NCI-H1417 (cell line): ENCODE measurements around the gene ACAT2.
A peak's percentile ranks its signal among the peaks of the same experiment; 100 is the strongest.
"Not testable (repeated sequence)": the region's sequence is repeated elsewhere in the genome, so short reads cannot be mapped to it uniquely, and the experiment has no call there.

Source experiments
- DNase-seq, 3 experiments: peaks; one replicate each; lab custom pipeline; 2025; lab: John Stamatoyannopoulos, UW

Gene ACAT2

DNA sequence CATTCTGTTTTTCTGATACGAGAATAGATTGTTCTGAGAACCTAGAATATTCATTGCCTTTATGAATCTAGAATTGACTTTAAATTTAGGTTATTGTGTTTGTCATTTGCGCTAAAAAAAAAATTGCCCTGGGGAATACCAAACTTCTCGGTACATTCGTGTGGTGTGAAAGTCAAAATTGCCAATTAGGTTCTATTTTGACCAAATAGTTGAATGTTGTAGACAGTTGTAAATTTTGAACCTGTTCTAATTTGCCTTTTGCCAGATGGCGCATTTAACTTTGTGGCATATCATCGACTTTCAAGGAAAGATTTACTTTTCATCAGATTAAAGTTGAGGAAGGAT is 31.5 kb upstream of the ACAT2 start:
- no peak for DNase-seq

DNA sequence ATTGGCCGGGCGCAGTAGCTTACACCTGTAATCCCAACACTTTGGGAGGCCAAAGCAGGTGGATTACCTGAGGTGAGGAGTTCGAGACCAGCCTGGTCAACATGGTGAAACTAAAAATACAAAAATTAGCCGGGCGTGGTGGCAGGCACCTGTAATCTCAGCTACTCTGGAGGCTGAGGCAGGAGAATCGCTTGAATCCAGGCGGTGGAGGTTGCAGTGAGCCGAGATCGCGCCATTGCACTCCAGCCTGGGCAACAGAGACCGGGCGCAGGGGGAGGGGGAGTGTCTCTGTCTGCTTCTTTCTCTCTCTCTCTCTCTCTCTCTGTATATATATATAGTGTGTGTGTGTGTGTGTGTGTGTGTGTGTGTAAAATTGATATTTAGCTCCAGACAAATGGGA is 29.3 kb upstream of the ACAT2 start:
- not testable (repeated sequence) for DNase-seq

DNA sequence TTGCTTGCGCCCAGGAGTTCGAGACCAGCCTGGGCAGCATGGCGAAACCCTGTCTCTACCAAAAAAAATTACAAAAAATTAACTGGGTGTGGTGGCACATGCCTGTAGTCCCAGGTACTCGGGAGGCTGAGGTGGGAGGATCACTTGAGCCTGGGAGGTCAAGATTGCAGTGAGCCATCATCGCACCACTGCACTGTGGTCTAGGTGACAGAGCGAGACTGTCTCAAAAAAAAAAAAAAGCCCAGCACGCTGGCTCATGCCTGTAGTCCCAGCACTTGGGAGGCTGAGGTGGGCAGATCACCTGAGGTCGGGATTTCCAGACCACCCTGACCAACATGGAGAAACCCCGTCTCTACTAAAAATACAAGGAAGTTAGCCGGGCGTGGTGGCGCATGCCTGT is 28.4 kb upstream of the ACAT2 start:
- not testable (repeated sequence) for DNase-seq

DNA sequence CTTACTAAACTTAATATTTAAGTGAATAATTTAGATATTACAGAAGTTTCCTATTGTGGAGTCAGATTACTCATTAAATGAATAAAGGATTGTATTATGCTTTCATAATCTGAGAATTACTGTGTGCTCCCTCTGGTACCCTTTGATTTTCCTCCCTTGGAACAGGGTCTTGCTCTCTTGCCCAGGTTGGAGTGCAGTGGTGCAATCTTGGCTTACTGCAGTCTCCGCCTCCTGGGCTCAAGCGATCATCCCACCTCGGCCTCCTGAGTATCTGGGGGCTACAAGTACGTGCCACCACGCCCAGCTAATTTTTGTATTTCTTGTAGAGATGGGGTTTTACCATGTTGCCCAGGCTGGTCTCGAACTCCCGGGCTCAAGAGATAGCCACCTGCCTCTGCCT is 24.9 kb upstream of the ACAT2 start:
- DNase-seq = no peak

DNA sequence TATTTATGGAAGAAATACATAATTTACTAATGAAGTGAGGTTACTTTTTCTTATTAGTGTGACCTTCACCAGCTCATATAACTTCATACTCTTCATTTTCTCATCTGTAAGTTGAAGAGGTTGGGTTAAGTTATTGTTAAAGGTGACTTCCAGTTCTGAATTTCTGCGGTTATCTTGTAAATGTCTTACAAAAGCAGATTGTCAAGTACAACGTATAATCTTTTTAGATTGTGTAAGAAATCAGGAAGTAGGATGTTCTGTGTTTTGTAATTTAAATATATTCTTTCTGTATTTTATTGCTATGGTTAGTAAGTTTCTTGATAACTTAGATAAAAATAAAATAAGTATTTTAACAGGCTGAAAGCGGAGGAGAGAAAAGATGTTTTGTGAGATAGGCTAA is 22.5 kb upstream of the ACAT2 start:
- no peak for DNase-seq

DNA sequence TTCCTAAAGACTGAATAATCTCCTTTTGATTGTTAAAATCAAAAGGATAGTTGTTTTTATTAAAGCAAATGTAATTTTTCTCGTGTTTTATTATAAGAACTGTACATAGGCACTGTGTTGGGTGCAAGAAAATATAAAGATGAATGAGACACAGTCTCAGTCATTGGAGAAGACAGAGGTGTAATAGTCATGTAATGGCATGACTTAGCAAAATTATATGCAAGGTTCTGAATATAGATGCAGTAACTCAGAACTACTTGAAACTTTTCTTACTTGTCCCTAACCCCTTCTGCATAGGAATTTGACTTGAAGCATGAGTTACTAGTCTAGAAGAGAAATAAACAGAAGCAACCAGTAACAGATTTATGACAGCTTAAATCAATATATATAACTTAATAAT is 19.7 kb upstream of the ACAT2 start:
- DNase-seq = no peak

DNA sequence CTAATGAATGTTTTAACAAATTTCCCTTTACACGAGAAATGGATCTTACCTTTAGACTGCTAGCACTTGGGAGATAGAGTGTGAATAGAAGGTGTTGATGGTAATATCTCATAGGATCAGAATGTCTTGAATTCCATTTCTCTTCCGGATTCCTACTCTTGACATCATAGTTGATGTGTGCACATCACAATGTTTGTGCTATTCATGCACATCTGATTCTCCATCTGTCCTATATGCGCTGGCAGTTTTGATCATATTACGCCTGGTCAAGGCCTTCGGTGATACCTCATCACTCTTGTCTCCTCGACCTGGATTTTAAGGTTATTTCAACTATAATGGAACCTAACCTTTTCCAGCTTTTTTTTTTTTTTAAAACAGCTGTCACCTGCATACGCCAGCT is 16.8 kb upstream of the ACAT2 start:
- no peak for DNase-seq

DNA sequence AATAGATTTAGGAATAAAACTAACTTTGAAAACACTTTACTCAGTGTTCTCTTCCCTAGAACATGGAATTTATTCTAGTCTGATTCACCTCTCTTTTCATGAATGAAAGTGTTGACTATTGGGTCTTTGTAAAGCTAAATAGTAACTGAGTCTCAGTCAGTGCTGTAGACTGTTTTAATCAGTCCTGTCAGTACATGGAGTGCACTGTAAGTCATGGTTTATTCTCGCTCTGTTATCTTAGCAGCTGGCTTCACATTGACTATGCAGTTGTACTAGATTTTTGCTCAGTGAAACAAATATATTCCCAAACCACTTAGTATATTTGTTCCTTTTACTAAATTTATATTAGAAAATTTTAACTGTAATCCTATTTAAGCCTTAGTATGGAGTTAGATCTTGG is 15.1 kb upstream of the ACAT2 start:
- DNase-seq = no peak

DNA sequence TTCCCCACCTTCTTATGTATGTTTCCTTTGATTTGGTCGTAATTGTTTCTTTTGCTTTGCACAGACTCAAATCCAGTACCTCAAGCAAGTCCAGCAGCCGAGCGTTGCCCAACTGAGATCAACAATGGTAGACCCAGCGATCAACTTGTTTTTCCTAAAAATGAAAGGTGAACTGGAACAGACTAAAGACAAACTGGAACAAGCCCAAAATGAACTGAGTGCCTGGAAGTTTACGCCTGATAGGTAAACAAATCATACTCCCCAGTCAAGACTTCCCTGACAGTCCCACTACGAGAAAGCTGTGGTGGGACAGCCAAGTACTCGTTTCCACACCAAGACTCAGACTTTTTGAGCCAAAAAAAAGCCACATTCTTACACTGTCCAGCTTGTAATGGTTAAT is 13.7 kb upstream of the ACAT2 start:
- DNase-seq = not testable (repeated sequence)

DNA sequence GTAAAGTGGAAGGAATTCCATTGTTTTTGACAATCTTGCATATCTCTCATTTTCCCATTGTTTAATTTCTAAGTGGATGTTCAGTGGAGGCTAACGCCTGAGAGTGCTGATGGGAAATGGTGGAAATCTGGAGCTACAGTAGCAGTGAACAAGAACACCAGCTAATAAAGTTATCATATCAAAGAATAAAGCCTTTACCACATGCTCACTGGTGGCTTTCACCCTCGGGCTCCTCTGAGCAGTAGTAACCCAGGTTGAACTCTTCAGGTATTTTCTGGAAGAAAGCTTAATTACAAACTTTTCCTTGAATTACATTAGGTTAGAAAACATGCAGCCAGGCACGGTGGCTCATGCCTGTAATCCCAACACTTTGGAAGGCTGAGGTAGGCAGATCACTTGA is 10.4 kb upstream of the ACAT2 start:
- DNase-seq = no peak

DNA sequence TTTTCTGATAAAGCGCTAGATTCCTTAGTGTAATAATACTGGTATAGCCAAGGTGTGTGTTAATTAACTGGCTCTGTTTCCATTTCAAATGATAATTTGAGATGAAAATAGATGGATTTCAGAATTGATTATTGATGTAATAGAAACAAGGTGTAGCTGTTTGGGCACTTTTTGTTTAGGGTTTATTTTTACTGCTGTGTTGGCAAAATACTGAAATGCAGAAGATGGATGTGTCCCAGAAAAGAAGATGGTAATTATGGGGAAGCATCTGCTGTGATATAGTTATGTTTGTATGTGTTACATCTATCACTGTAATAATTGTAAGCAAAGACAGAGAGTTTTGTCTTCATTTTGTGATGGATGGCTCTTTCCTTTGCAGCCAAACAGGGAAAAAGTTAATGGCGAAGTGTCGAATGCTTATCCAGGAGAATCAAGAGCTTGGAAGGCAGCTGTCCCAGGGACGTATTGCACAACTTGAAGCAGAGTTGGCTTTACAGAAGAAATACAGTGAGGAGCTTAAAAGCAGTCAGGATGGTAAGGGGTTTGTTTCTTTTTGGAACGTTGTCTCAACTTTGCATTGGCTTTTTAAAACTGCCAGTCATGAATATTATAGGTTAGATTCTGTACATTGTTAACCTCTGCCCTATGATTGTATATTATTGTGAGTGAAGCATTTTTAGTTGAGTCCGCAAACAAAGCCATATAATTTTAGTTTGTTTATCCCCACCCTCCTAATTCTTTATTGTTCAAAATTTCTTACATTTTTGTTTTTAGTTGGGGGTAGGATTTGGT is 8.6 kb upstream of the ACAT2 start:
- no peak for DNase-seq

DNA sequence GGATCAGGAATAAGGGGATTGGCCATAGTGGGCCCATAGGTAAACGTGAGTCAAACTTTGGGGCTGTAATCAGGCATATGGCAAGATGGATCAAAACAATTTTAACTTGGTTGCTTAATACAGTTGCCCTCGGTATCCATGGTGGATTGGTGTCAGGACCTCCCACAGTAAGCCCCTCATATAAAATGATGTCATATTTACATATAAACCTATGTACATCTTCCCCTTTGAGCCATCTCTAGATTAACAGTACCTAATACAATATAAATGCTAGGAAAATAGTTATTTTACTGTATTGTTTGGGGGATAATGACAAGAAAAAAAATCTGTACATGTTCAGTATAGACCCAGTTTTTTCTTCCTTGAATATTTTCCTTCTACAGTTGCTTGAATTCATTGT is 7.4 kb upstream of the ACAT2 start:
- no peak for DNase-seq

DNA sequence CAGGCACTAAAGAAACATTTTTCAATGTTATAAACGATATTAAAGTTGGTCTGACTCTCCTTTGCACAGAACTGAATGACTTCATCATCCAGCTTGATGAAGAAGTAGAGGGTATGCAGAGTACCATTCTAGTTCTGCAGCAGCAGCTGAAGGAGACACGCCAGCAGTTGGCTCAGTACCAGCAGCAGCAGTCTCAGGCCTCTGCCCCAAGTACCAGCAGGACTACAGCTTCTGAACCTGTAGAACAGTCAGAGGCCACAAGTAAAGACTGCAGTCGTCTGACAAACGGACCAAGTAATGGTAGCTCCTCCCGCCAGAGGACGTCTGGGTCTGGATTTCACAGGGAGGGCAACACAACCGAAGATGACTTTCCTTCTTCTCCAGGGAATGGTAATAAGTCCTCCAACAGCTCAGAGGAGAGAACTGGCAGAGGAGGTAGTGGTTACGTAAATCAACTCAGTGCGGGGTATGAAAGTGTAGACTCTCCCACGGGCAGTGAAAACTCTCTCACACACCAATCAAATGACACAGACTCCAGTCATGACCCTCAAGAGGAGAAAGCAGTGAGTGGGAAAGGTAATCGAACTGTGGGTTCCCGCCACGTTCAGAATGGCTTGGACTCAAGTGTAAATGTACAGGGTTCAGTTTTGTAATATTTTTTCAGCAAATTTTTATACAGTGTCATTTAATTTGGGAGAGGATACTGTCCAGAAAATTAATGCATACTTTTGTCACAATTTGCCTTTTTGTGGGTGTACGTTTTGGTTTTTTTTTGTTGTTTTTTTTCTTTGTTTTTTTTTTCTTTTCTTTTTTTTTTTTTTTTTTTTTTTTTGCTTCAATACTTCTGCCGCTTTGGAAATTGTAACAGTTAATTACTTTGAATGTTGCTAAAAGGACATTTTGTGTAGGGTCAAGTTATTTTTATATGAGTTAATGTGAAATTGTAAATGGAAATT is 6.6 kb upstream of the ACAT2 start:
- no peak for DNase-seq

DNA sequence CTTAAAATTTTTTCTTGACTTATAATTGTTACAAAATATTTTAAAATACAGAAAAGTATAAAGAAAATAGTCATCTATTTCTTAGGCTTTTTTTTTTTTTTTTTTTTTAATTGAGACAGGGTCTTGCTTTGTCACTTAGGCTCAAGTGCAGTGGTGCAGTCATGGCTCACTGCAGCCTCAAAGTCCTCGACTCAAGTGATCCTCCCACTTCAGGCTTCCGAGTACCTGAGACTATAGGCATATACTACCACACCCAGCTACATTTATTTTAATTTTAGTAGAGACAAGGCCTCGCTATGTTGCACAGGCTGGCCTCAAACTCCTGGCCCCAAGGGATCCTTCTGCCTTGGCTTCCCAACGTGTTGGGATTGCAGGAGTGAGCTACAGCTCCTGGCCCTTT is 5.3 kb upstream of the ACAT2 start:
- peak in 1 of 3 experiments; percentile 90 for DNase-seq

DNA sequence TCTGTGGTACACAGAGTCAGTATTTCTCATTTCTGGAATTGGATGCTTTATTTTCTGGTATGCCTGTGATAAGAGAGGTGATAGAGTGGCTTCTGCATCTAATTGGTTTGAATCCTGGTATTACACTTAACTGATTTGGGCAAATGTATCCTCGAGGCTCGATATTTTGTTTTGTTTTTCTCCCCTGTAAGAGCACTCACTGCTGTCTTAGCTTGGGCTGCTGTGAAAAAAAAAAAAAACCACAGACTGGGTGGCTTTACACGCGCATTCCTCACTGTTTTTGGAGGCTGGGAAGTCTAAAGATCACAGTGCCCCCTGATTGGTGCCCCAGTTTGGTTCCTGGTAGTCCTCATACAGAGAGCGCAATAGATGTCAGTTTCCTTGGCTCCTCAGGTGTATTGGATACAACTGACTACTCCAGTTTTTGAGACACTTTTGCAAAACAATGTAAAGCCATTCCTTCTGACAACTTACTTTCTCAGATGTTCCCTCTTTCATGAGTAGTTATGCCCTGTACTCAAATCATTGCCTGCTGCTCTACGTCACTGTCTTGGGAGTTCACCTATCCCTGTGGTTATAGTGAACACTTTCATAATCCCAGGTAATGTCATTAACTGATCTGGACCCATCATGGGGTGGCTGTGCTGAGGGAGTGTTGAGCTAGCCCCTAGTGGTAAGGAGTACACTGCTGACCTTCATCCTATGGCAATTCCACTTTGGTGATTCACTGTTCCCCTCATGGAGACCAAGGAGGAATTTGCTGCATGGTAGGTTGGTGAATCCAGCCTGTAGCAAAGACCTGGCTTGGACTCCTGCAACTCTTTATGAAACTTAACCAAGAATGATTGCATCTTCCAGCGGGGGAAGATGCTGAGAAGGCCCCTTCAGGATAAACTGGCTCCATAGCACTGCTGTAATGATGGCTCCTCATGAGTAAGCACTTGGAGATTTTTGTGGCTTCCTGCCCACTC is 3.5 kb upstream of the ACAT2 start:
- no peak for DNase-seq

DNA sequence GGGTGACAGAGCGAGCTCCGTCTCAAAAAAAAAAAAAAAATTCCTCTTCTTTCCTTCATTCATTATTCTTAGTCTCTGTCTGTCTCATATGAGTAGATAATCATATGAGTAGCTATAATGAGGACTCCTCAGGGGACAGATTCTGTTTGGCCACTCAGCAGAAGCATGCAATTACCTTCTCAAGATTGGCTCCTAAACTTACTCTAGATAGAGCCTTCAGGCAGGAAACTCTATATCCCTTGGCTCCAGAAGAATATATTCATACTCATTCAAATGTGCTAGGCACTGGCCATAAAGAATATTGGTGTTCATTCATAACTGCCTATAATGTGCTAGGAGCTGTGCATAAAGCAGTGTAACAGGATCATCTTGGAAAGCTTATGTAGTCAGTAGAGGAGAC is 2.2 kb upstream of the ACAT2 start:
- DNase-seq = peak in 2 of 3 experiments; percentile 31 to 32

DNA sequence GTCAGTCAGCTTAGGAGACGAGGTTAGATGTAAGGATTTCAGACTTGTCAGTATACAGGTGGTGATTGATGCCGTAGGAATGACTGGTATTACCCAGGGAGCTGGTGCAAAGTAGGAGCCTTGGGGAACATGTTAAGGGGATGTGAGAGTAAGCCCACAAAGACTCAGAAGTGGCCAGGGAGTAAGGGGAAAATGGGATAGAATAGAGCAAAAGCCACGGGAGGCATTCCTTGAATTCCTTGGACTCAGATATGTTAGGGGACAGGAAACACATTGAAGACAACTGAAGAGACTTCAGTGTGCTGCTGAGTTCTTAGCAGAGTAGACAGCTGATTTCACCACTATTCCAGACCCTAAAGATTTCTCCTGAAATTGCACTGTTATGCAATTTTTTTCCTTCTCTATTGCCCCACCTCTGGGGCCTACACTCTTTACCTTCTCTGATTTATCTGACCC is 1.2 kb upstream of the ACAT2 start:
- no peak for DNase-seq

DNA sequence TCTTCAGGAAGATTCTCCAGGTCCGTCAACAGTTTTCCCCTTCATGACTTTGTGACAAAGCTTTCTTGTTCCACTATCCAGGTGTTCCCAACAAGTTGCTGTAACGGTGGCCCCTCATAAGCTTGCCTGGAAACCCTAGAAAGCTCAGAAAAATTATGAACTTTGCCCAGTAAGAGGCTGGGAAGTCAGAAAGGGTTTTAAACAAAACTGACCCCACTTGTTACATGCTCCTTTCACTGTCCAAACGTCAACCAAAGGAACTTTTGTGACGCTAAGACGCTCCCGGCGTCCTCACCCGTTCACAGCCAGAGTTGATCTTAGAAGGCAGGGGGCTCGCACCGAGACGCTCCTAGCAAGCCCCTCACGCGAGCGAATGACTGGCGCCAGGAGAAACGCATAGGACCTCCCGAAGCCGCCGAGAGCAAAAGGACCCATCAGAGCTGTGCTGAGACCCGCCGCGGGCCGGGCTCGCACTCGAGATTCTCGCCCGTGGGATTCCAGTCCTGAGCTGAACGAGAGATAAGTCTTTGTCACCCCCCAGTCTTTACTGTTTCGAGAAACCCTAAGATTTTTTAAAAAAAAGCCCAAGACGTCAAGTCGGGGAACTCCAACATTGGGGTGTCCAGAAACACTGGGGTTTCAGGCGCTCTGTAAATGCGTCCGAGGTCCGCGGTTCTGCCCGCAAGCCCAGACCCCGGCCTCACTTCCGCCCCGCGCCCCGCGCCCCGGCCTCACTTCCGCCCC is 544 bp upstream of the ACAT2 start:
- DNase-seq = no peak

DNA sequence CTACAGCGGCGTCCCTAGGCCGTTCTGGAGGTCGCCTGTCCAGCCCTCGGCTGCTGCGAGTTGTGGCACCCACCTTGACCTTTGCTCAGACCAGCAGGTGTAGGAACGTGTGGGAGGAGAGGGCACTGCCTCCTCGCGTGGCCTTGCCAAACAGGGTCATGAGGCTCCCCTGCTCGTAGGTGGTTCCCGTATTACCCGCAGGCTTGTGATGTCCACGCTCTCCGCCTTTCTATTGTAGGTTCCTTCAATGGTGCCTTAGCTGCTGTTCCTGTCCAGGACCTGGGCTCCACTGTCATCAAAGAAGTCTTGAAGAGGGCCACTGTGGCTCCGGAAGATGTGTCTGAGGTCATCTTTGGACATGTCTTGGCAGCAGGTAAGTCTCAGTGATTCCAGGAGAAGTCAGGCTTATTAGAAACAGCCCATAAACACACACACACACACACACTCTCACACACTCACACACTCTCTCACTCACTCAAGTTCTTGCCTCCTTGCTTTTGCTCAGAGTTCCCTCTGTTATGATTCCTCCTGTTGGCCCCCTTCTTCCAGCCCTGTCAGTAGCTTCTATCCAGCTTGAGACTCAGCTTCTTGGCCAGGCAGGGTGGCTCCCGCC is 942 bp downstream of the ACAT2 start:
- DNase-seq = peak in 2 of 3 experiments; percentile 58 to 61

DNA sequence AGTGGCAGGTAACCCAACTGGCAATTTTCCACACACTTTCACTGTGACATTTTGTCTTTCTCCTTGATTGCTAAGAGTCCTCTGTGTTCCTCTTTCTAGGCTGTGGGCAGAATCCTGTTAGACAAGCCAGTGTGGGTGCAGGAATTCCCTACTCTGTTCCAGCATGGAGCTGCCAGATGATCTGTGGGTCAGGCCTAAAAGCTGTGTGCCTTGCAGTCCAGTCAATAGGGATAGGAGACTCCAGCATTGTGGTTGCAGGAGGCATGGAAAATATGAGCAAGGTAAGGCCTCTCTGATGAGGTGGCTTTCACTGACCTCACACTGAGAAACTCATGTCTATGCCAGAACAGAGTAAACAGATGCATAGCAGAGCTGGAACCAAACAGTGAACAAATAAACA is 5.1 kb downstream of the ACAT2 start:
- DNase-seq = no peak

DNA sequence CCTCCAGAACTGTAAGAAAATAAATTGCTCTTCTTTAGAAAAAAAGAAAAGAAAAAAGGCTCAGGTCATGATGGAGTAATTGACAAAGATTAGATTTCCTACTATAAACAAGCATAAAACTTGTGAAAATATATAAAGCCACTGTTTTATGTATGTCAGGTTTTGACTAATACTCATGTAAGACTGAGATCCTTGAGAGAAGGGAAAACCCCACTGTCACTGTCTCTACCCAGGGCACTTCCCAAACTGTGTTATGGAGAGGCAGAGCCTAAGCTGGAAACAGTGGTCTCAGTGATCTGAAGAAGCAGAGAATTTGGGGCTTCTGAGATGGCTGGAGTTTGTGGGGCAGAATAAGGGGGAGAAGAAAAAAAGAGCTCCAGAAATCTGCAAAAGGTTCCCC is 7.6 kb downstream of the ACAT2 start:
- DNase-seq = no peak
